ENCODE results near the gene ZCRB1. TPM values are rescaled to one million over a fixed set of nuclear protein-coding genes. Genes with fewer than 3 reads are reported as not detected.
A peak's percentile ranks its signal among the peaks of the same experiment; 100 is the strongest.

ZCRB1 gene
- total RNA-seq, 1 experiment from 2014 or later, result 71.5 TPM

GRCh38 chr12:42370013-42370412 lies 44.1 kb upstream of the ZCRB1 start:
- Histone ChIP-seq H3K23ac (ENCODE audit: insufficient read length, low read depth, low read length) (no peak overlapping the region), H4K20me1 (ENCODE audit: control insufficient read depth, insufficient read depth, insufficient read length) (no peaks in the 10 kb centered on the region), H2BK12ac (ENCODE audit: insufficient read length, low read depth, low read length) (no peak overlapping the region), H3K56ac (ENCODE audit: insufficient read length, low read depth, low read length) (no peak overlapping the region), H4K91ac (ENCODE audit: insufficient read length, low read depth, low read length) (no peak overlapping the region), H3K14ac (ENCODE audit: insufficient read depth, low read length) (no peak overlapping the region), H4K5ac (ENCODE audit: insufficient read length, low read depth, low read length) (no peak overlapping the region), H2BK20ac (ENCODE audit: low read depth, low read length, poor library complexity, severe bottlenecking) (no peak overlapping the region), H3K27ac (ENCODE audit: insufficient read length, low read depth, low read length) (no peak overlapping the region), H3K4me2 (ENCODE audit: insufficient read depth, insufficient read length, low read length) (peak overlapping the region; percentile 7), H2BK120ac (ENCODE audit: low read depth, low read length, poor library complexity, severe bottlenecking) (no peak overlapping the region), H3K79me1 (ENCODE audit: insufficient read depth, low read depth, low read length, poor library complexity, severe bottlenecking) (no peaks in the 10 kb centered on the region), H3K18ac (ENCODE audit: insufficient read length, low read depth, low read length) (no peak overlapping the region), H3K9ac (ENCODE audit: extremely low read depth, insufficient read length, low read length) (no peak overlapping the region), H2AK5ac (ENCODE audit: insufficient read length, low read length) (no peak overlapping the region), H3K23me2 (ENCODE audit: insufficient read length, low read depth, low read length, poor library complexity, severe bottlenecking) (no peaks in the 10 kb centered on the region), H3K4me1 (ENCODE audit: insufficient read depth, low read length) (peaks cover 4% of the 10 kb centered on the region), H3K4ac (ENCODE audit: low read depth, low read length) (no peak overlapping the region), H2BK15ac (ENCODE audit: low read depth, low read length) (no peak overlapping the region), H2AFZ (ENCODE audit: low read length) (no peak overlapping the region), H3K9me3 (ENCODE audit: control insufficient read depth, low read depth, low read length) (no peaks in the 10 kb centered on the region), H2BK5ac (ENCODE audit: insufficient read length, low read length) (no peak overlapping the region), H3K27me3 (ENCODE audit: insufficient read depth, low read length) (no peaks in the 10 kb centered on the region), H4K8ac (replicated peaks; ENCODE audit: insufficient read length, low read depth, low read length) (no peak overlapping the region), H3K79me2 (ENCODE audit: insufficient read depth, low read length) (no peaks in the 10 kb centered on the region), H3T11ph (ENCODE audit: low read length) (no peak overlapping the region)
- no peaks in the 10 kb centered on the region for H3K27me3 Mint-ChIP-seq (ENCODE audit: low read depth)
- no CpG with 5 or more reads among the region's 4 CpGs for WGBS (ENCODE audit: extremely low coverage, insufficient read length, low lambda C conversion rate)
- H3K9me3 Mint-ChIP-seq, result peaks cover 0 to 2% of the 10 kb centered on the region in 2 experiments; a peak in 1 of 5 replicates
- H3K4me3 Mint-ChIP-seq, result peak overlapping the region in 1 of 2 experiments; percentile 6; a peak in 2 of 5 replicates
- peaks cover 39 to 50% of the 10 kb centered on the region in 2 experiments for H3K4me1 Mint-ChIP-seq
- H3K36me3 Mint-ChIP-seq (ENCODE audit: insufficient read depth in 1 of 3, low read depth in 3 of 3), result peaks cover 0 to 10% (median 2%) of the 10 kb centered on the region in 3 experiments; a peak in 4 of 7 replicates
- TF ChIP-seq, protein P1, sequence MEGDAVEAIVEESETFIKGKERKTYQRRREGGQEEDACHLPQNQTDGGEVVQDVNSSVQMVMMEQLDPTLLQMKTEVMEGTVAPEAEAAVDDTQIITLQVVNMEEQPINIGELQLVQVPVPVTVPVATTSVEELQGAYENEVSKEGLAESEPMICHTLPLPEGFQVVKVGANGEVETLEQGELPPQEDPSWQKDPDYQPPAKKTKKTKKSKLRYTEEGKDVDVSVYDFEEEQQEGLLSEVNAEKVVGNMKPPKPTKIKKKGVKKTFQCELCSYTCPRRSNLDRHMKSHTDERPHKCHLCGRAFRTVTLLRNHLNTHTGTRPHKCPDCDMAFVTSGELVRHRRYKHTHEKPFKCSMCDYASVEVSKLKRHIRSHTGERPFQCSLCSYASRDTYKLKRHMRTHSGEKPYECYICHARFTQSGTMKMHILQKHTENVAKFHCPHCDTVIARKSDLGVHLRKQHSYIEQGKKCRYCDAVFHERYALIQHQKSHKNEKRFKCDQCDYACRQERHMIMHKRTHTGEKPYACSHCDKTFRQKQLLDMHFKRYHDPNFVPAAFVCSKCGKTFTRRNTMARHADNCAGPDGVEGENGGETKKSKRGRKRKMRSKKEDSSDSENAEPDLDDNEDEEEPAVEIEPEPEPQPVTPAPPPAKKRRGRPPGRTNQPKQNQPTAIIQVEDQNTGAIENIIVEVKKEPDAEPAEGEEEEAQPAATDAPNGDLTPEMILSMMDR (conservative IDR thresholded peaks at IDR 0.05), result no peak
- peak; percentile 52 for DNase-seq
- peak overlapping the region; percentile 4 to 92 (median 55); a peak in 5 of 7 replicates for H3K27ac Mint-ChIP-seq
